ENCODE results near the gene GJC2. TPM values are rescaled to one million over a fixed set of nuclear protein-coding genes. Genes with fewer than 3 reads are reported as not detected.
A peak's percentile ranks its signal among the peaks of the same experiment; 100 is the strongest.

The GJC2 gene
- total RNA-seq, 3 donors from 2014 or later, result 1.3 TPM

GRCh38 chr1:228161866-228162265 is 12.1 kb downstream of the GJC2 start:
- Histone ChIP-seq H3K36me3 (no peaks in the 10 kb centered on the region), H3K27me3 (peaks cover 0 to 18% of the 10 kb centered on the region in 2 donors), H3K4me3 (no peak overlapping the region), H3K27ac (peak overlapping the region; percentile 70 to 81), H3K4me1 (peaks cover 5 to 6% of the 10 kb centered on the region in 2 donors), H3K9me3 (no peaks in the 10 kb centered on the region)
- intact Hi-C loops (cut with DNase I; ENCODE audit: low total_unique reads), result no loop called here
- TF ChIP-seq POLR2AphosphoS5 (IDR thresholded peaks at IDR 0.05) (no peak), POLR2A (IDR thresholded peaks at IDR 0.05) (no peak)
- TF ChIP-seq, protein P1, sequence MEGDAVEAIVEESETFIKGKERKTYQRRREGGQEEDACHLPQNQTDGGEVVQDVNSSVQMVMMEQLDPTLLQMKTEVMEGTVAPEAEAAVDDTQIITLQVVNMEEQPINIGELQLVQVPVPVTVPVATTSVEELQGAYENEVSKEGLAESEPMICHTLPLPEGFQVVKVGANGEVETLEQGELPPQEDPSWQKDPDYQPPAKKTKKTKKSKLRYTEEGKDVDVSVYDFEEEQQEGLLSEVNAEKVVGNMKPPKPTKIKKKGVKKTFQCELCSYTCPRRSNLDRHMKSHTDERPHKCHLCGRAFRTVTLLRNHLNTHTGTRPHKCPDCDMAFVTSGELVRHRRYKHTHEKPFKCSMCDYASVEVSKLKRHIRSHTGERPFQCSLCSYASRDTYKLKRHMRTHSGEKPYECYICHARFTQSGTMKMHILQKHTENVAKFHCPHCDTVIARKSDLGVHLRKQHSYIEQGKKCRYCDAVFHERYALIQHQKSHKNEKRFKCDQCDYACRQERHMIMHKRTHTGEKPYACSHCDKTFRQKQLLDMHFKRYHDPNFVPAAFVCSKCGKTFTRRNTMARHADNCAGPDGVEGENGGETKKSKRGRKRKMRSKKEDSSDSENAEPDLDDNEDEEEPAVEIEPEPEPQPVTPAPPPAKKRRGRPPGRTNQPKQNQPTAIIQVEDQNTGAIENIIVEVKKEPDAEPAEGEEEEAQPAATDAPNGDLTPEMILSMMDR (IDR thresholded peaks at IDR 0.05), result no peak
- no peak for DNase-seq (ENCODE audit: low spot score in 2 of 2)

DNA sequence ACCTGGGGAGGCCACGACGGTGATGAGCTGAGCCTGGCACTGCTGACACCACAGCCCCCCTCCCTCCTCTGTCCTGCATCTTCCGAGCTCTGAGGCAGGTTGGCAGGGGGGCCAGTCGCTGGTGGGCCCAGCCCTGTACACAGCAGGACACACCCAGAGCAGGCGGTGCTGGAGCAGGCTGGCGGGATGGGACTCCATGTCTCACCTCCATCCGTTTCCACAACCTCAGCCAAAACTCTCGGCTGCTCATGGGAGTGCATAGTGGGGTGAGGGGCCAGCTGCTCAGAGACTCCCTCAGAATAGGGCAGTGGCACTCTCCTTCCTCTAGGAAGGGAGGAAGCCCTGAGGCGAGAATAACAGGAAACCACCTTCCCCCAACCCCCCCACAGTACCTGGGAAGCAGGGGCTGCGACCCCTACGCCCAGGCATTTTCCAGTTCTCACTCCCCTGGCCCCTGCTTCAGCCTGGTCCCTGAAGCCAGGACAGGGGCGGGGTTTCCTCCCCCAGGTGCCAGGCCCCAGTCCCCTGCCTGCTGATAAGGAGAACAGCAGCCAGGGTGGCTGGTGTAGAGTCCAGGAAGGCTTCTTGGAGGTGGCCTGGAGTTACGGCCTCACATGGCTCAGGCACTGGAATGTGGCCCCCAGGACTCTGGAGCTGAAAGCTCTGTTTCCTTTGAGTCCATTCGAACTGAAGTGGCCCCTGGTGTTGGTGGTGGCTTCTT is 12.7 kb downstream of the GJC2 start:
- H3K4me1 ChIP-seq, result peaks cover 5 to 6% of the 10 kb centered on the region in 2 donors
- peak overlapping the region in 2 of 3 donors; percentile 9 to 51 for H3K4me3 ChIP-seq
- no peaks in the 10 kb centered on the region for H3K36me3 ChIP-seq
- peaks cover 0 to 18% of the 10 kb centered on the region in 2 donors for H3K27me3 ChIP-seq
- intact Hi-C loops (cut with DNase I; ENCODE audit: low total_unique reads), result no loop called here
- TF ChIP-seq POLR2AphosphoS5 (IDR thresholded peaks at IDR 0.05) (peak in 1 of 3 donors; percentile 18), POLR2A (IDR thresholded peaks at IDR 0.05) (no peak)
- TF ChIP-seq, protein P1 (IDR thresholded peaks at IDR 0.05), result no peak
- H3K9me3 ChIP-seq, result no peaks in the 10 kb centered on the region
- H3K27ac ChIP-seq, result peak overlapping the region; percentile 70 to 81
- DNase-seq (ENCODE audit: low spot score in 2 of 2), result peak in 1 of 2 donors; percentile 32

DNA sequence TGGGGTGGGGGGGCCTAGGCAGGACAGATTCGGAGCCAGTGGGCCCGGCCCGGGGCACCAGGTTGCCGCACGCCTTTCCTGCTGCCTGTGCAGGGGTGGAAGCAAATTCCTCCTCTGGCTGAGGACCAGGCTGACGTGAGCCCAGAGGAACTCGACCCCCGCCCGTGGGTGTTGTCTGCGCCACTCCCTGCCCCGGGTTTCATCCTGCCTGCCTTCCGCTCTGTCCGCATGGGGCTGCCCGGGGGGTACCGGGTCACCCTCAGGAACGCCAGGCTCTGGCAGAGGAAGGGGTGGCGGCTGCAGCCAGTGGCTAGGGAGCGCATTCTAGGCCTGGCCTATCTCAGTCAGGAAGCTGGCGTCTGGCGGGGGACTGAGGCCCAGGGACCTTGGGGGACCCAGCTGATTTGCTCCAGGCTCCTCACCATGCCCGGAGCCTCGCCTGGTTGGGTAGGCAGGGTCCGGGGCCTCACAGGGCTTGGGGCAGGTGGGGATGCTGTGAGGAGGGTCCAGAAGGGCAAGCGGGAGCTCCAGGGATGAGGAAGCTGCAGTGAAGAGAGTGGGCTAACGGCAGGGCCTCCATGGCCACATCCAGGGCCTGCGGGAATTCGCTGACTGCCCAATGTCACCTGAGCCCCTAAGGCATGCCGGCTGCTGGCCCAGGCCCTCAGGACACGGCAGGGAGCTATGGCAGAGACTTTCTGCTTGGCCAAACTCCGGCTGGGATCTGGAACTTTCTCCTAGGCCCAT is 13.4 kb downstream of the GJC2 start:
- H3K36me3 ChIP-seq, result no peaks in the 10 kb centered on the region
- no peaks in the 10 kb centered on the region for H3K9me3 ChIP-seq
- DNase-seq (ENCODE audit: low spot score in 2 of 2), result peak in 1 of 2 donors; percentile 66
- peaks cover 5 to 6% of the 10 kb centered on the region in 2 donors for H3K4me1 ChIP-seq
- peaks cover 0 to 16% of the 10 kb centered on the region in 2 donors for H3K27me3 ChIP-seq
- intact Hi-C loops (cut with DNase I; ENCODE audit: low total_unique reads), result no loop called here
- peak in 1 of 3 donors; percentile 34 for TF ChIP-seq POLR2AphosphoS5 (IDR thresholded peaks at IDR 0.05)
- TF ChIP-seq, protein P1 (IDR thresholded peaks at IDR 0.05), result no peak
- H3K4me3 ChIP-seq, result peak overlapping the region in 2 of 3 donors; percentile 9 to 51
- H3K27ac ChIP-seq, result peak overlapping the region; percentile 70 to 81

GRCh38 chr1:228163776-228164519 is 14.2 kb downstream of the GJC2 start:
- TF ChIP-seq POLR2AphosphoS5 (IDR thresholded peaks at IDR 0.05), result no peak
- TF ChIP-seq POLR2A (IDR thresholded peaks at IDR 0.05), result no peak
- TF ChIP-seq, protein P1 (IDR thresholded peaks at IDR 0.05), result no peak
- Histone ChIP-seq H3K27ac (peak overlapping the region; percentile 99 to 100), H3K9me3 (no peaks in the 10 kb centered on the region), H3K27me3 (peaks cover 0 to 12% of the 10 kb centered on the region in 2 donors), H3K4me3 (no peak overlapping the region), H3K36me3 (no peaks in the 10 kb centered on the region), H3K4me1 (peaks cover 5 to 6% of the 10 kb centered on the region in 2 donors)
- intact Hi-C loops (cut with DNase I; ENCODE audit: low total_unique reads), result loop anchor here (2.0 kb wide), 1 partner anchor 25 kb away; no protein-coding TSS in a partner anchor
- no peak for DNase-seq (ENCODE audit: low spot score in 2 of 2)

Data from breast epithelium (tissue), 4 donors.